SIG-M5 (cell line): ENCODE measurements around the gene KERA.

Experiments
- DNase-seq: peaks from one replicate; lab custom pipeline; 2025; lab: John Stamatoyannopoulos, UW

The KERA gene

GRCh38 chr12:91009319-91009950, 48.4 kb downstream of the KERA start:
- DNase-seq = no peak

GRCh38 chr12:91007531-91008290, 50.1 kb downstream of the KERA start:
- no peak for DNase-seq

- DNase-seq = no peak
Measured at GRCh38 chr12:91004872-91005271, 53.0 kb downstream of the KERA start, which contains the start of gene EPYC. TSS of gene EPYC (minus strand) at chr12:91004972. CDS start at chr12:91002565, 2,407 bp downstream.

- no peak for DNase-seq
Measured at GRCh38 chr12:91003737-91004136, 54.1 kb downstream of the KERA start.

- no peak for DNase-seq
Measured at GRCh38 chr12:91001306-91001705, 56.5 kb downstream of the KERA start.
